ENCODE results near the gene CEP55. TPM values are rescaled to one million over a fixed set of nuclear protein-coding genes. Genes with fewer than 3 reads are reported as not detected.

Gene CEP55
- total and polyA plus RNA-seq, 10 of the 15 experiments (the other 5 are each of a cell fraction or from before 2014, with no cell fraction given): 14.6 to 83.6 (median 52.0) TPM

DNA sequence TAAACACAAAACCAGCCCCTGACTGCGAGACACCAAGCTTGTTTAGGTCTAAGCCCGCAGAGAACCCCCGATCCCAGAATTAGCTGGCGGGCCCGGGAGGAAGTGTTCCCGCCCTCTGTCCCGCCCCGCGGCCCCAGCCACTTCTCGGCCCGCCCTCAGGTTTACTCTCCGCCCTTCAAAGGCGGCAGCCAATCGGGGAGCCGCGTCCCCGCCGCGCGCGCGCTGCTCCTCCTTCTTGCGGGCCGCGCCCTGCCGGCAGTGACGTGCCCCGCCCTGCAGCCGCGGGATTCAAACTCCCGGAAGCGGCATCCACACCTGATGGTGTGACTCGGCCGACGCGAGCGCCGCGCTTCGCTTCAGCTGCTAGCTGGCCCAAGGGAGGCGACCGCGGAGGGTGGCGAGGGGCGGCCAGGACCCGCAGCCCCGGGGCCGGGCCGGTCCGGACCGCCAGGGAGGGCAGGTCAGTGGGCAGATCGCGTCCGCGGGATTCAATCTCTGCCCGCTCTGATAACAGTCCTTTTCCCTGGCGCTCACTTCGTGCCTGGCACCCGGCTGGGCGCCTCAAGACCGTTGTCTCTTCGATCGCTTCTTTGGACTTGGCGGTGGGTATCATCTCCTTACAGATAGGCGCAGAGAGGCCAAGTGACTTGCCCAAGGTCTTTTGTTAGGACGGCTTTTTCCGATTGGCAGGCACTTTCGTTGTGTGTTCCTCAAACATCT, at the start of gene CEP55 (continued):
- no peak for TF ChIP-seq BCLAF1 (IDR thresholded peaks at IDR 0.05)
- TF ChIP-seq CHD1 (IDR thresholded peaks at IDR 0.05; ENCODE audit: low read depth, low read length): no peak
- TF ChIP-seq MXI1 (IDR thresholded peaks at IDR 0.05; ENCODE audit: low read depth, low read length): peak; percentile 99
- no peak for TF ChIP-seq NR2C2 (IDR thresholded peaks at IDR 0.05; ENCODE audit: borderline replicate concordance, control insufficient read depth, insufficient read length, low read depth)
- TF ChIP-seq FOS (IDR thresholded peaks at IDR 0.05; ENCODE audit: borderline replicate concordance, extremely low read depth, insufficient read length): no peak
- no peak for TF ChIP-seq SMARCA5 (IDR thresholded peaks at IDR 0.05)
- no peak for TF ChIP-seq MTA2 (IDR thresholded peaks at IDR 0.05; ENCODE audit: low read depth)
- TF ChIP-seq RBBP5 (conservative IDR thresholded peaks at IDR 0.05): no peak
- no peak for TF ChIP-seq CBX5 (IDR thresholded peaks at IDR 0.05; ENCODE audit: low read depth)
- TF ChIP-seq STAT3 (IDR thresholded peaks at IDR 0.05; ENCODE audit: low read depth, low read length): no peak
- no peak for TF ChIP-seq CBFB (IDR thresholded peaks at IDR 0.05; ENCODE audit: low read depth)
- TF ChIP-seq ZNF622 (IDR thresholded peaks at IDR 0.05): no peak
- no peak for TF ChIP-seq RELA (IDR thresholded peaks at IDR 0.05; ENCODE audit: borderline replicate concordance, partially characterized antibody)
- TF ChIP-seq WRNIP1 (IDR thresholded peaks at IDR 0.05; ENCODE audit: borderline replicate concordance, low read depth, low read length): no peak
- no peak for TF ChIP-seq SMC3 (IDR thresholded peaks at IDR 0.05; ENCODE audit: borderline replicate concordance, low read length)
- TF ChIP-seq PAX5 (IDR thresholded peaks at IDR 0.05; ENCODE audit: borderline replicate concordance, low read depth, low read length): peak; percentile 41; the same call in 1 of the 2 replicates
- TF ChIP-seq PBX3 (IDR thresholded peaks at IDR 0.05; ENCODE audit: insufficient replicate concordance, low read depth, low read length): no peak
- TF ChIP-seq BMI1 (IDR thresholded peaks at IDR 0.05; ENCODE audit: borderline replicate concordance): no peak
- TF ChIP-seq ZNF217 (IDR thresholded peaks at IDR 0.05): no peak
- TF ChIP-seq PRDM15 (CRISPR knock-in tag; IDR thresholded peaks at IDR 0.05): no peak
- TF ChIP-seq ATF7 (IDR thresholded peaks at IDR 0.05; ENCODE audit: low read depth): no peak
- TF ChIP-seq FOXM1 (IDR thresholded peaks at IDR 0.05; ENCODE audit: low read depth, low read length): peak; percentile 73
- no peak for TF ChIP-seq MEF2B (IDR thresholded peaks at IDR 0.05; ENCODE audit: partially characterized antibody, poor library complexity, severe bottlenecking)
- TF ChIP-seq NRF1 (conservative IDR thresholded peaks at IDR 0.05; ENCODE audit: low read depth, low read length): 0 out of 2 replicates have a peak, but pooled peaks have one; percentile 25
- no peak for TF ChIP-seq ZZZ3 (IDR thresholded peaks at IDR 0.05; ENCODE audit: control insufficient read depth, insufficient read length, low read depth)

Measured in GM12878 (cell line).